H1 (cell line): ENCODE data around the gene DGKI. TPM values are rescaled to one million over a fixed set of nuclear protein-coding genes. Genes with fewer than 3 reads are reported as not detected.

Experiments
- CTCF ChIA-PET: fragments of 300-600 bp; sonication (Branson Sonifier 250); formaldehyde crosslinking; loops from one replicate; lab custom pipeline; 2021; ENCODE audit not compliant: partially characterized antibody; lab: Charles Lee
- POLR2A ChIA-PET: fragments of 300-600 bp; sonication (Branson Sonifier 250); formaldehyde crosslinking; loops from one replicate; lab custom pipeline; 2021; ENCODE audit warnings: inconsistent platforms; ENCODE audit not compliant: partially characterized antibody; lab: Charles Lee
- DNase-seq, 2 experiments: peaks; one replicate each; pipeline versions ENCODE4 v3.0.0 to v3.0.0-alpha.2; 2010 to 2022; ENCODE audit warnings: low spot score in 2 of 2, low read depth in 1 of 2, mixed read lengths in 1 of 2
- FAIRE-seq: peaks from 2 replicates; lab custom pipeline; 2011; peaks lifted over from hg19 to GRCh38; lab: Jason Lieb, UNC
- H2AFZ ChIP-seq: 2 replicates; pipeline ENCODE4 v1.8.1; 2012; ENCODE audit warnings: low read length, inconsistent platforms
- H2AK5ac ChIP-seq: 2 replicates; pipeline ENCODE4 v1.6.1; 2013; ENCODE audit warnings: low read depth, low read length
- H2BK120ac ChIP-seq: replicated peaks from 2 replicates; pipeline ENCODE3; 2013; ENCODE audit warnings: low read depth, low read length, inconsistent platforms
- H2BK12ac ChIP-seq: 2 replicates; pipeline ENCODE4 v1.6.1; 2013; ENCODE audit warnings: low read depth, low read length
- H2BK15ac ChIP-seq: 2 replicates; pipeline ENCODE4 v1.6.1; 2013; ENCODE audit warnings: low read length
- H2BK20ac ChIP-seq: 2 replicates; pipeline ENCODE4 v1.6.1; 2013; ENCODE audit warnings: low read length
- H2BK5ac ChIP-seq: 2 replicates; pipeline ENCODE4 v1.6.1; 2013; ENCODE audit warnings: low read depth, low read length
- H3K14ac ChIP-seq: 2 replicates; pipeline ENCODE4 v1.6.1; 2013; ENCODE audit warnings: inconsistent platforms; ENCODE audit not compliant: insufficient read length
- H3K18ac ChIP-seq: 2 replicates; pipeline ENCODE4 v1.6.1; 2013; ENCODE audit warnings: low read length; ENCODE audit errors: extremely low read depth
- H3K23ac ChIP-seq: 2 replicates; pipeline ENCODE4 v1.6.1; 2013; ENCODE audit warnings: inconsistent platforms; ENCODE audit not compliant: insufficient read length
- H3K23me2 ChIP-seq: 2 replicates; pipeline ENCODE4 v1.6.1; 2013; ENCODE audit warnings: low read depth, low read length
- H3K27ac ChIP-seq: 2 replicates; pipeline ENCODE4 v1.6.1; 2011; ENCODE audit warnings: low read depth, low read length, inconsistent platforms
- H3K27me3 ChIP-seq, 4 experiments: replicated peaks in 1 of 4; 1 replicate in 1 of 4; 2 replicates in 3 of 4; pipeline versions ENCODE4 v1.6.1 to v1.8.1; 2011 to 2013; ENCODE audit warnings: low read length in 3 of 4, mild to moderate bottlenecking in 3 of 4, inconsistent platforms in 2 of 4, mixed read lengths in 2 of 4, moderate library complexity in 1 of 4; ENCODE audit not compliant: control insufficient read depth in 3 of 4, insufficient read depth in 3 of 4; ENCODE audit errors: extremely low read depth in 1 of 4
- H3K36me3 ChIP-seq, 4 experiments: 2 replicates each; pipeline versions ENCODE4 v1.6.1 to v1.8.1; 2011 to 2013; ENCODE audit warnings: mild to moderate bottlenecking in 4 of 4, low read length in 3 of 4, moderate library complexity in 2 of 4, control low read depth in 1 of 4, inconsistent platforms in 1 of 4; ENCODE audit not compliant: insufficient read depth in 4 of 4, control insufficient read depth in 2 of 4
- H3K4ac ChIP-seq: replicated peaks from 2 replicates; pipeline ENCODE3; 2013; ENCODE audit warnings: low read length, low read depth, mixed read lengths, inconsistent platforms; ENCODE audit not compliant: insufficient read length
- H3K4me1 ChIP-seq, 4 experiments: replicated peaks in 1 of 4; 1 replicate in 1 of 4; 2 replicates in 3 of 4; pipeline versions ENCODE4 v1.6.1 to v1.8.1; 2011 to 2013; ENCODE audit warnings: low read length in 3 of 4, inconsistent platforms in 2 of 4, mixed read lengths in 1 of 4; ENCODE audit not compliant: insufficient read depth in 4 of 4, control insufficient read depth in 3 of 4
- H3K4me2 ChIP-seq, 2 experiments: 2 replicates each; pipeline versions ENCODE4 v1.6.1 to v1.8.1; 2011 to 2013; ENCODE audit warnings: low read depth in 2 of 2, low read length in 2 of 2, control low read depth in 1 of 2, inconsistent platforms in 1 of 2, mild to moderate bottlenecking in 1 of 2; ENCODE audit not compliant: insufficient read depth in 1 of 2
- H3K4me3 ChIP-seq, 4 experiments: fragments of 200-600, 300-600 bp in 1 of 4; sonication (generic), shearing (Covaris generic), sonication (Bioruptor Twin) in 1 of 4; 2 replicates each; pipeline versions ENCODE4 v1.5.1 to v1.8.1; 2011 to 2016; ENCODE audit warnings: low read length in 4 of 4, low read depth in 3 of 4, control low read depth in 2 of 4, inconsistent platforms in 2 of 4, mild to moderate bottlenecking in 2 of 4, mixed read lengths in 1 of 4, moderate library complexity in 1 of 4; ENCODE audit not compliant: insufficient read depth in 2 of 4; ENCODE audit errors: extremely low read depth in 1 of 4
- H3K56ac ChIP-seq: replicated peaks from 2 replicates; pipeline ENCODE3; 2013; ENCODE audit warnings: low read depth, mild to moderate bottlenecking, mixed read lengths, low read length, inconsistent platforms; ENCODE audit not compliant: insufficient read length
- H3K79me1 ChIP-seq: 2 replicates; pipeline ENCODE4 v1.6.1; 2013; ENCODE audit warnings: low read depth, low read length, control low read depth
- H3K79me2 ChIP-seq, 2 experiments: 2 replicates each; pipeline versions ENCODE4 v1.6.1 to v1.8.1; 2012 to 2013; ENCODE audit warnings: low read length in 2 of 2, mild to moderate bottlenecking in 2 of 2, inconsistent platforms in 1 of 2; ENCODE audit not compliant: insufficient read depth in 2 of 2, control insufficient read depth in 1 of 2
- H3K9ac ChIP-seq, 4 experiments: replicated peaks in 1 of 4; 1 replicate in 1 of 4; 2 replicates in 3 of 4; pipeline versions ENCODE4 v1.6.1 to v1.8.1; 2011 to 2013; ENCODE audit warnings: low read depth in 3 of 4, low read length in 3 of 4, control low read depth in 2 of 4, mild to moderate bottlenecking in 2 of 4, moderate library complexity in 2 of 4, inconsistent platforms in 1 of 4; ENCODE audit errors: extremely low read depth in 1 of 4
- H3K9me3 ChIP-seq, 2 experiments: 2 replicates each; pipeline versions ENCODE4 v1.6.1 to v1.8.1; 2012 to 2013; ENCODE audit warnings: mild to moderate bottlenecking in 2 of 2, moderate library complexity in 2 of 2, control low read depth in 1 of 2, inconsistent platforms in 1 of 2, low read depth in 1 of 2, low read length in 1 of 2, mixed read lengths in 1 of 2; ENCODE audit not compliant: insufficient read depth in 2 of 2
- H4K20me1 ChIP-seq, 2 experiments: replicated peaks in 1 of 2; 2 replicates each; pipeline versions ENCODE3 to v1.8.1; 2011 to 2013; ENCODE audit warnings: inconsistent platforms in 2 of 2, low read length in 2 of 2, mild to moderate bottlenecking in 1 of 2; ENCODE audit not compliant: insufficient read depth in 2 of 2, control insufficient read depth in 1 of 2
- H4K5ac ChIP-seq: 2 replicates; pipeline ENCODE4 v1.6.1; 2013; ENCODE audit warnings: low read length, low read depth, mixed read lengths, inconsistent platforms; ENCODE audit not compliant: insufficient read length
- H4K8ac ChIP-seq: 2 replicates; pipeline ENCODE4 v1.8.0; 2013; ENCODE audit warnings: mild to moderate bottlenecking, moderate library complexity, low read length, inconsistent platforms; ENCODE audit not compliant: insufficient read depth; ENCODE audit errors: extremely low read depth
- H4K91ac ChIP-seq: replicated peaks from 2 replicates; pipeline ENCODE3; 2013; ENCODE audit warnings: low read length, mixed read lengths, inconsistent platforms; ENCODE audit not compliant: insufficient read length
- CTBP2 ChIP-seq: IDR thresholded peaks from 2 replicates; pipeline ENCODE4 v1.7.0; 2011; ENCODE audit warnings: borderline replicate concordance, mild to moderate bottlenecking, moderate library complexity, mixed read lengths, low read length; ENCODE audit not compliant: insufficient read depth, insufficient read length
- JUND ChIP-seq: IDR thresholded peaks from 2 replicates; pipeline ENCODE4 v1.6.1; 2011; ENCODE audit warnings: mild to moderate bottlenecking, improper control_type of control experiment, low read length
- KDM5A ChIP-seq: fragments of 200-600 bp; IDR thresholded peaks from 2 replicates; pipeline ENCODE4 v1.7.1; 2012; ENCODE audit warnings: mild to moderate bottlenecking, low read length, inconsistent platforms, mixed read lengths
- NANOG ChIP-seq: IDR thresholded peaks from 2 replicates; pipeline ENCODE4 v1.6.1; 2011; ENCODE audit warnings: low read length, low read depth, mild to moderate bottlenecking, inconsistent platforms; ENCODE audit not compliant: insufficient read depth, poor library complexity, severe bottlenecking
- RXRA ChIP-seq: IDR thresholded peaks from 2 replicates; pipeline ENCODE4 v1.6.1; 2011; ENCODE audit warnings: low read depth, mild to moderate bottlenecking, low read length, moderate library complexity; ENCODE audit not compliant: insufficient read depth
- SIX5 ChIP-seq: IDR thresholded peaks from 2 replicates; pipeline ENCODE4 v1.6.1; 2011; ENCODE audit warnings: mild to moderate bottlenecking, low read depth, low read length
- SP1 ChIP-seq: IDR thresholded peaks from 2 replicates; pipeline ENCODE4 v1.6.1; 2011; ENCODE audit warnings: low read depth, low read length
- ZNF274 ChIP-seq: IDR thresholded peaks from 2 replicates; pipeline ENCODE4 v1.7.0; 2012; ENCODE audit warnings: low read length, borderline replicate concordance; ENCODE audit errors: extremely low read depth
- WGBS, 2 experiments: shearing (Covaris generic) in 1 of 2; methylation state at CpG; one replicate each; pipeline versions ENCODE4 v1.1.6 to v1.1.7; 2013 to 2015; ENCODE audit warnings: low lambda C conversion rate in 2 of 2, mixed read lengths in 2 of 2, inconsistent platforms in 1 of 2, low coverage in 1 of 2, missing lambda C conversion rate in 1 of 2; ENCODE audit not compliant: insufficient replicate concordance in 2 of 2, insufficient coverage in 1 of 2, insufficient read length in 1 of 2; ENCODE audit errors: extremely low coverage in 1 of 2, missing lambda C conversion rate in 1 of 2; 5-methylcytosine and 5-hydroxymethylcytosine counted together
- polyA plus RNA-seq, 7 experiments: library from polyadenylated mRNA; depleted of rRNA in 3 of 7; stranded (reverse) in 5 of 7; unstranded in 2 of 7; fragments of >200 nt in 5 of 7; fragments of 200-250 nt in 2 of 7; gene quantifications; 1 replicate in 5 of 7; 2 replicates in 1 of 7; 4 replicates in 1 of 7; pipeline versions ENCODE4 v1.2.1 to v1.2.3, GENCODE V29; 2011 to 2013; ENCODE audit warnings: missing spikeins in 2 of 7, mixed read lengths in 2 of 7
- total RNA-seq: library from RNA; stranded (reverse); fragmentation: NEBNext Ultra II Directional; extraction: Animal tissue kit (Norgen Biotek cat#: 25700); gene quantifications from 2 replicates; pipeline ENCODE4 v1.2.1, GENCODE V29; 2021
- TF ChIP-seq, protein P1 (sequence below): IDR thresholded peaks from 2 replicates; pipeline ENCODE4 v1.6.1; 2012; ENCODE audit warnings: low read length, inconsistent platforms
- TF ChIP-seq, protein P2 (sequence below): IDR thresholded peaks from 2 replicates; pipeline ENCODE4 v1.6.1; 2012; ENCODE audit warnings: inconsistent platforms

DGKI gene
- total and polyA plus RNA-seq, 2 of the 8 experiments (the other 6 are each of a cell fraction or from before 2014, with no cell fraction given): 0.20 to 0.71 TPM

- Histone ChIP-seq H4K8ac (no peak overlapping the region), H3K4me2 (no peak overlapping the region), H2AK5ac (no peak overlapping the region), H4K91ac (no peak overlapping the region), H3K14ac (no peak overlapping the region), H2BK12ac (no peak overlapping the region), H3K23me2 (no peaks in the 10 kb centered on the region), H4K5ac (no peak overlapping the region), H3K56ac (no peak overlapping the region), H3K18ac (no peak overlapping the region), H3K79me1 (no peaks in the 10 kb centered on the region), H2BK120ac (no peak overlapping the region), H3K9me3 (peaks cover 0 to 5% of the 10 kb centered on the region in 2 experiments; a peak in 3 of 4 replicates), H3K27me3 (no peaks in the 10 kb centered on the region), H3K9ac (no peak overlapping the region), H2BK20ac (no peak overlapping the region), H3K27ac (no peak overlapping the region), H2AFZ (no peak overlapping the region), H2BK15ac (no peak overlapping the region), H3K4me3 (no peak overlapping the region), H4K20me1 (no peaks in the 10 kb centered on the region), H3K4ac (no peak overlapping the region), H3K79me2 (no peaks in the 10 kb centered on the region), H2BK5ac (no peak overlapping the region), H3K4me1 (no peaks in the 10 kb centered on the region), H3K36me3 (no peaks in the 10 kb centered on the region), H3K23ac (no peak overlapping the region)
- CTCF ChIA-PET: interaction anchor here (0.9 to 1.0 kb wide), 2 partner anchors 47 kb away, joined by 3 to 4 read pairs; no protein-coding TSS in a partner anchor
- 84% methylated on average over 3 of the region's 3 CpGs; no CpG with 5 or more reads in 1 of the 2 experiments for WGBS, 2 experiments
- DNase-seq: no peak
- FAIRE-seq: no peak
- POLR2A ChIA-PET: interaction anchor here (0.6 kb wide), 1 partner anchor 9 kb away, joined by 4 read pairs; no protein-coding TSS in a partner anchor
- TF ChIP-seq CTBP2: no peak
- TF ChIP-seq SIX5: no peak
- no peak for TF ChIP-seq SP1
- no peak for TF ChIP-seq RXRA
- TF ChIP-seq, protein P1, sequence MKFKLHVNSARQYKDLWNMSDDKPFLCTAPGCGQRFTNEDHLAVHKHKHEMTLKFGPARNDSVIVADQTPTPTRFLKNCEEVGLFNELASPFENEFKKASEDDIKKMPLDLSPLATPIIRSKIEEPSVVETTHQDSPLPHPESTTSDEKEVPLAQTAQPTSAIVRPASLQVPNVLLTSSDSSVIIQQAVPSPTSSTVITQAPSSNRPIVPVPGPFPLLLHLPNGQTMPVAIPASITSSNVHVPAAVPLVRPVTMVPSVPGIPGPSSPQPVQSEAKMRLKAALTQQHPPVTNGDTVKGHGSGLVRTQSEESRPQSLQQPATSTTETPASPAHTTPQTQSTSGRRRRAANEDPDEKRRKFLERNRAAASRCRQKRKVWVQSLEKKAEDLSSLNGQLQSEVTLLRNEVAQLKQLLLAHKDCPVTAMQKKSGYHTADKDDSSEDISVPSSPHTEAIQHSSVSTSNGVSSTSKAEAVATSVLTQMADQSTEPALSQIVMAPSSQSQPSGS: no peak
- no peak for TF ChIP-seq JUND
- TF ChIP-seq, protein P2, sequence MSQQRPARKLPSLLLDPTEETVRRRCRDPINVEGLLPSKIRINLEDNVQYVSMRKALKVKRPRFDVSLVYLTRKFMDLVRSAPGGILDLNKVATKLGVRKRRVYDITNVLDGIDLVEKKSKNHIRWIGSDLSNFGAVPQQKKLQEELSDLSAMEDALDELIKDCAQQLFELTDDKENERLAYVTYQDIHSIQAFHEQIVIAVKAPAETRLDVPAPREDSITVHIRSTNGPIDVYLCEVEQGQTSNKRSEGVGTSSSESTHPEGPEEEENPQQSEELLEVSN: no peak
- no peak for TF ChIP-seq NANOG
- TF ChIP-seq KDM5A: no peak
- no peak for TF ChIP-seq ZNF274
Measured at GRCh38 chr7:137703291-137704010, 143.3 kb downstream of the DGKI start.
